HT-29 (cell line): ENCODE data around the gene SLC41A3. TPM values are rescaled to one million over a fixed set of nuclear protein-coding genes. Genes with fewer than 3 reads are reported as not detected.
"Not testable (repeated sequence)": the region's sequence is repeated elsewhere in the genome, so short reads cannot be mapped to it uniquely, and the experiment has no call there.

Experiments
- DNase-seq: peaks from one replicate; pipeline ENCODE4 v3.0.0-alpha.2; 2015; ENCODE audit warnings: low spot score
- total RNA-seq: library from RNA; depleted of rRNA; stranded (reverse); fragments of >200 nt; shearing (Covaris generic); gene quantifications from 2 replicates; pipeline ENCODE4 v1.2.3, GENCODE V29; 2014

Gene SLC41A3
- total RNA-seq, 1 experiment from 2014 or later, result 117 TPM

- DNase-seq, result no peak
These were observed 23.4 kb upstream of the SLC41A3 start for GRCh38 chr3:126107203-126107939.

DNA sequence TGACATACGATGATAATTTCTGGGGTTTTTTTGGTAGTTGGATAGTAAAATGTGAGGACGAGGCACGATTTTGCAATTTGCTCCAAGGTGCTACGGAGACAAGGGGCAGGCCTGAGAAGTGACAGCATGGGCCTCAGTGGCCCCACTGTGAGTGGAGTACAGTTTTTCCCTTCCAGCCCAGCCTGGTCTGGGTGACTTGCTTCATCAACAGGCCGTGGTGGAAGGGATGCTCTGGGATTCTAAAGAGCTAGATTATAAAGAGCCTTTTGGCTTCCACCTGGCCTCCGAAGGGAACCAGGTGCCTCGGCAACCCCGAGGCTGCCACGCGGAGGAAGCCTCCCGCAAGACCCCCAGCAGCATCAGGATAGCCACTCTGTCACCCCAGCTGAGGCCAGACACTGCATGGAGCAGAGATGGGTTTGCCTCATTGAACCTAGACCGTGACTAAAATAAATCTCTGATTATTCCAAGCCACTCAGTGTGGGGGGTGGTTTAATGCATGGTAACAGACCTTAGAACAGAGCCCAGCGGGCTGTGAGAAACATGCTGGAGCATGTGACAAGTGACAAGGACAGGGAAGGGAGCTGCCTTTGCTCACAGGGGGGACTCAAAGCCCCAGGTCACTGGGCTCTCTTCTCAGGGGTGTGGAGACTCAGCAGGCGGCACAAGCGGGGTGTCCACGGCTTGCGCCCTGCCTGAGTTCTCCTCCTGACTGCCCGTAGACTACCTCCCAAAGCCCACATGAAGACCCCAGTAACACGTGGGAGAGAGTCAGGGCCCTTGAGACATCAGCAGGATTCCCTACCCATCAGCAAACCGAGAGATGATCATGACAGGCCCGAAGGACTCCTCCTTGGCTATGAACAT lies 22.6 kb upstream of the SLC41A3 start:
- DNase-seq, result no peak

DNA sequence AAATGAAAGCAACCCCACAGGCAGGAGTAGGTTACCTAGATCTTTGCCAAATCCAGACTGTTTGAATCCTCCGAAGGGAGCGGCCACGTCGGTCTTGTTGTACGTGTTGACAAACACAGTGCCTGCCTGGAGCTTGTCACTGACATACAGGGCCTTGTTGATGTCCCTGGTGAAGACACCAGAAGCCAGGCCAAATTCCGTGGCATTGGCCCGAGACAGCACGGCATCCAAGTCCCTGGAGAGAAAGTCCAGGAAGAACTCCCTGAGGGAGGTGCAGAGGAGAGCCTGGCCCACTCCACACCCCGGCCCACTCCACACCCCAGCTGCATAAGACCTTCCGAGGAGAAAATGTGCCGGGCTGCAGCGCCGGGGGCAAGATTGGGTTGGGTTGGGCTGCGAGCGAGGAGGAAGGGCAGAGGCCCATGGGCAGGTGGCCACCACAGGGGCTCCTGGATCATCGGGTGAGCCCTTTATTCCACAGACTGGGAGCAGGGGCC lies 21.8 kb upstream of the SLC41A3 start:
- DNase-seq, result no peak

- DNase-seq, result no peak
These were observed 21.1 kb upstream of the SLC41A3 start for GRCh38 chr3:126104742-126105605.

DNA sequence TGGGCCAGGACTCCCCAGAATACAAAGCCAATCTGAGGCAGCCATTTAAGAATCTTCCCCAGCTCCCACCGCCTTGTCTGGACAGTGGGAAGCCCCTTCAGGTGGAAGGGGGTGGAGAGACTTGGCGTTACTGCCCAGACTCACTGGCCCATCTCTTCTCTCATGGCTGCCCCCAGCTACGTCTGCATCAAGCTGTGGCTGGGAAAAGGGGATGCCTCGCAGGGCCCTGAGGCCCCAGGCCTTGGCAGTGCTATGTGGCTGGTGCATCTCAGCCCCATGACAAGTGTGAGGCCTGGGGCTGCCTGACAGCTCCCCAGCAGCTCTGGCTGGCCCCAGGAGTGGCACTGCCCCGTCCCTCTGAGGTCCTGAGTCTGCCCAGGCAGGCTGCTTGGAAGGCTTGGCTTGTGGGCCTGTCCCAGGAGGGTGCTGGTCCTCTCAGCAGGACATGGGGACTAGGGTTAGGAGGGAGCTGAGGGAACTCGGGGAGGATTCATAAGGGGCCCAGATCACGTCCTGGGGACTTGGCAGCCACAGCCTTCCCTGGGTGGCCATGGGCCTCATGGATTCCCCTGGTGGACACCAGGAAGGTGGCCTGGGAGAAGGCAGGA lies 20.2 kb upstream of the SLC41A3 start:
- DNase-seq, result no peak

- DNase-seq, result peak; percentile 52
These were observed 19.4 kb upstream of the SLC41A3 start for GRCh38 chr3:126103121-126104027.

DNA sequence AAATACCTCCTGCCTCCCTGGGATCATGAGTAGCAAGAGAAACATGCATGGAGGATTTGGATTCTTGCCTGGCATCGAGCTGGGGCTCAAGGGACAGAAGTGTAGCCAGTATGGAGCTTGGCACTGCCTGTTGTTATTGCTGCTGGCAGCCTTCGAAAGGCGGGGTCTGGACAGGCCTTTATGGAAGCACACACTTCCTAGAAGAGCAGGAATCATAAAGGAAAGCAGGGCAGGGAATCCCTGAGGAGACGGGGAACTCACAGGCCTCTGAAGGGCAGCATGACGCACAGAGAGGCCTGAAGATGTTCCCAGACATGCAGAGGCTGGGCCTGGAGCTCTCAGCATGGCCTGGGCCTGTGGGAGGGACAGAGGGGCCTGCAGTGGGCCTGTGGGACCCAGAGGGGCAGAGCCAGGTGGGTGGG lies 18.6 kb upstream of the SLC41A3 start:
- DNase-seq, result no peak

DNA sequence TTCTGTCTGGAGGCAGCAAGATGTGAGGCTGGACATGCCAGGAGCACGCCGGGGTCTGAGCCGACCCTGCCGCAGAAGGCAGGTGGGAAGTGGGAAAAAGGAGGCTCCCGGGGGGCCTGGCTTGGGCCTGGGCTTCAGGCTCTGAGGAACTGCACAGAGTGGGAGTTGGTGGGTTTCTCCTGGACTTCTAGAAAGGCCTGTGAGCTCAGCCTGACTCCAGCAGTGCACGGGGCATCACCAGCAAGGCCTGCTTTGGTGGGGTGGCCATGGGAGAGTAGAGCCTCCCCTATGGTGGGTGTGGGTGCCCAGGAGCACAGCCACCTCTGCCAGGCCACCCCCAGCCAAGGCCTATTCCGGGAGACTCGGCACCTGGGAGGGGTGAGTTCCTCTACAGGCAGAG lies 18.1 kb upstream of the SLC41A3 start:
- DNase-seq, result no peak

- DNase-seq, result no peak
These were observed 17.6 kb upstream of the SLC41A3 start for GRCh38 chr3:126101521-126101982.

DNA sequence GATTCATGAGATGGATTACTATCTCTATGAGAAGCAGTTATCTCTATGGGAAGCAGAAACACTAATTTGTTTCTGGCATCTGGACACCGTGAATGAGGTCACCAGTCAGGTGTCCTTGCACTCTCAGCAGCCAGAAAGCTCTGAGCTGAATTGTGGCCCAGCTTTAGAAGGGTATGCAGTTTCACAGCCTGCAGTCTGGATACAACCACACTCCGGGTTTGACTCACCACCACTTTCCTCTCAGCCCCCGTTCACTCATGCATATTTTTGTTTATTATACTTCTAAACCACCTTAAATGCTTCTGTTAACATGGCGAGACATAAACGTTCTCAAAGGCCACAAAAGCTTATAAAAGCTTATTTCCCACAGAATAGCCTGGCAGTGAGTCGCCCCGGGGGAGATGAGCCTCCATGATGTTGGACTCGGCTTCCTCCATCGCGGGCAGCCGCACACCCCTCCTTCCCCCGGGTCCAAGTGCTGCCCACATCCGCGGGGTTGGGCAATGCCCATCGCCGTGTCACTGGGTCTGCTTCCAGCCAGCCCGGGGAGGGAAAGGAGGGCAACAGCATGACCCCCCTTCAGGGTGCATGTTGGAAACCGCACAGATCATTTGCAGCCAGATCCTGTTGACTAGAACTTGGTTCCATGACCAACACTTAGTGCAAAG lies 16.8 kb upstream of the SLC41A3 start:
- DNase-seq, result no peak

DNA sequence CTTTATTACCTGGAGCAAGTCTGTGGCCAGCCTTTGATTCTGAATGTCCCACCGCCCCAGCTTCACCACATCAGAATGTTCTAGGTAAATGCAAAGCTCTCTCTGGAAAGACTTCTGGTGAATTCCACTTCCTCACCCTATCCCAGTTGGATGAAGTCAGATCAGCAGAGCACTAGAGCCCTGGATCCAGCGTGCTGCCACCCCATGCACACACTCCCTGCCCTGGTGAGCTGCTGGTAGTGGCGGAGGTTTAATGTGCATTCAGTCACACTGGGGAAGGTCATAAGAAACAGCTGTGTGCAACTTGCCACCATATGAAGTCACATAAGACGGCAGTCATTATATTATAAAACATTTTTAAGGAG lies 16.3 kb upstream of the SLC41A3 start:
- DNase-seq, result no peak

DNA sequence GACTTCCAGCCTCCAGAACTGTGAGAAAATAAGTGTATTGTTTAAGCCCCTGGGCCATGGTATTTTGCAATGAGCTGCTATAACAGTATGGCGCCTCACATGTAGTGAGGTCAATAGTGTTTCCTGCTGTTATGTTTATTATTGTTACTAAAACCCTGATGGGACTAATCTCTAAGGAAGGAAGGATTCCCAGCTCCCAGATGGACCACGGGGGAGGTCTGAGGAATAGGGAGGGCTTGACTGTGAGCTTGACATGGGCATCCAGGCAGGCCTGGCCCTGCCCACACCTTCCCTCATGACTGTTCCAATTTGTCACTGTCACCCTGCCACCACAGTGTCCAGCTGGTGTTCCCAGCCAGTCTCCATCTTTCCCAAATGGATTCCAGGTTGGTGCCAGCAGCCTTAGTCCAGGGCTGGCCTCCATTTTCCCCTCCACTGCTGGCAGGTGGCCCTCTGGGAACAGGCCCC lies 14.5 kb upstream of the SLC41A3 start:
- no peak for DNase-seq

DNA sequence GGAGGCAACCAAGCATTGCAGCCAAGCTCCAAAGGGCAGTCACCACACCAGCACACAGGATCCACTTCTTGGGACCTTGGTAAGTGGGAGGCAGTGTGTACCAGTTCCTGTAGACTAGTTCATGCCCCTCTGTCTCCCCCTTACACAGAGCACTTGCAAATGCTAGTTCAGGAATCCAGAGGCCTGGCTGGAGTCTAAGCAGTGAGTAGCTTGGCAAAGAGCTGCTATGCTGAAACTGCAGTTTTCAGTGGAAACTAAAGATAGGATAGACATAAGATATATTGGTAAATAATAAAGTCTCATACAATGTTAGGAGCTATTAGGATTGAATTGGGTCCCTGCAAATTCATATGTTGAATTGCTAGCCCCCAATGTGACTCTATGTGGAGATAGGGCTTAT lies 13.9 kb upstream of the SLC41A3 start:
- DNase-seq, result no peak

GRCh38 chr3:126096274-126096673 lies 12.3 kb upstream of the SLC41A3 start:
- DNase-seq, result not testable (repeated sequence)

GRCh38 chr3:126092128-126092527 lies 8.2 kb upstream of the SLC41A3 start:
- DNase-seq, result not testable (repeated sequence)

DNA sequence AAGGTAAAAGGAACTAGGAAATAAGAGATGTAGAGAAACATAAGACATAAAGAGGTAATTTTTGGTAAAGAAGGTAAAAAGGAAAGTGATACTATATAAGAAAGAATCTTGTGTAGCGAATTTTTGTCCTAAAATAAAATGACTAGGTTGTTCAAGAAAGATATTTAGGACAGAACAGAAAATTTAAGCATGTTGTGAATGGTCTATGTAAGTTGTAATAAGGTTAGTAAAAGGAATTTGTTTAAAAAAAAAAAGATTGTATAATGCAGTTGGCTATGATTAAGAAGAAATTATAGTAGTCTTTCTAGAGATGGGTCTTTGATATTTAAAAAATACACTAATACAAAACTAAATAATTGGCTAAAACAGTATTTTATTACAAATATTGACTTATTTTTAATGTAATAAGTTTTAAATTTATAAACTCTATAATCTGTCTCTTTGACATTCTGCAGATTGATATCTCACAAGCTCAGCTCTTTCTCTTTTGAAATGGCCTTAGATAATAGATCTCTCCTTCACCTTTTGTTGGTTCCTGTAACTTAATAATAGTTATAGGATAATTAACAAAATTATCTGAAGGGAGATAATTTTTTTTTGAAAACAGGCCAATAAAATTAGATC lies 3.7 kb upstream of the SLC41A3 start:
- DNase-seq, result no peak

GRCh38 chr3:126085841-126086240 lies 1.9 kb upstream of the SLC41A3 start:
- DNase-seq, result no peak

GRCh38 chr3:126085276-126085675 lies 1.4 kb upstream of the SLC41A3 start:
- DNase-seq, result no peak

DNA sequence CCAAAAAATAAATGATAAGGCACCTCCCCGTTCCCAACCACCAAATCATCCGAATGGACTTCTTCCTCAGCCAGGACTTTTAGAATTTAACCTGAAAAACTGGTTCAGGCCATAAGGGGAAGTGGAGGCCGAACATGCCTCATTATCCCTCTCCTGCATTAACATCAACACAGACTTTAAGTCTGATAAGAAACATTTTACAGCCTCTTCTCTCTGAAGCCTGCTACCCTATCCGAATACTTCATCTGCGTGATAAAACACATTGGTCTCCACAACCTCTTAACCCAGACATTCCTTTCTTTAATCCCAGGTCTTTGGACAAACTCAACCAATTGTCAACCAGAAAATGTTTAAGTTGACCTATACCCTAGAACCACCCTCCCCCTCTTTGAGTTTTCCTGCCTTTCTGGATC lies 850 bp upstream of the SLC41A3 start:
- peak; percentile 27 for DNase-seq
